ENCODE data around the gene CNNM3. TPM values are rescaled to one million over a fixed set of nuclear protein-coding genes. Genes with fewer than 3 reads are reported as not detected.

Gene CNNM3
- total RNA-seq, 1 experiment from 2014 or later, result 7.0 TPM

GRCh38 chr2:96865654-96866053 is 49.6 kb downstream of the CNNM3 start:
- H2AFZ ChIP-seq (ENCODE audit: low read length), result no peak overlapping the region
- H3K27me3 ChIP-seq (ENCODE audit: low read length), result no peaks in the 10 kb centered on the region
- H3K27ac ChIP-seq (ENCODE audit: low read length), result no peak overlapping the region
- no peak overlapping the region for H3K4me3 ChIP-seq (ENCODE audit: low read length)
- H3K9me3 ChIP-seq (ENCODE audit: low read length), result no peaks in the 10 kb centered on the region
- no peaks in the 10 kb centered on the region for H4K20me1 ChIP-seq (ENCODE audit: insufficient read depth, low read depth, low read length)
- no peaks in the 10 kb centered on the region for H3K79me2 ChIP-seq (ENCODE audit: low read length)
- peaks cover 11% of the 10 kb centered on the region for H3K4me1 ChIP-seq (ENCODE audit: low read length)
- no peak overlapping the region for H3K4me2 ChIP-seq (ENCODE audit: low read depth, low read length, poor library complexity, severe bottlenecking)
- H3K9ac ChIP-seq (ENCODE audit: low read length), result no peak overlapping the region
- no peak for DNase-seq
- no peaks in the 10 kb centered on the region for H3K9me2 ChIP-seq (replicated peaks; ENCODE audit: insufficient read depth, low read length)
- no peaks in the 10 kb centered on the region for H3K36me3 ChIP-seq (ENCODE audit: insufficient read depth, low read length)

GRCh38 chr2:96866149-96866548 is 50.1 kb downstream of the CNNM3 start:
- Histone ChIP-seq H4K20me1 (ENCODE audit: insufficient read depth, low read depth, low read length) (no peaks in the 10 kb centered on the region), H3K27ac (ENCODE audit: low read length) (no peak overlapping the region), H3K9me3 (ENCODE audit: low read length) (no peaks in the 10 kb centered on the region), H3K36me3 (ENCODE audit: insufficient read depth, low read length) (no peaks in the 10 kb centered on the region), H3K9ac (ENCODE audit: low read length) (no peak overlapping the region), H3K79me2 (ENCODE audit: low read length) (no peaks in the 10 kb centered on the region), H3K4me1 (ENCODE audit: low read length) (peaks cover 11% of the 10 kb centered on the region), H3K9me2 (replicated peaks; ENCODE audit: insufficient read depth, low read length) (no peaks in the 10 kb centered on the region), H3K4me3 (ENCODE audit: low read length) (no peak overlapping the region), H3K4me2 (ENCODE audit: low read depth, low read length, poor library complexity, severe bottlenecking) (peak overlapping the region; percentile 70), H3K27me3 (ENCODE audit: low read length) (no peaks in the 10 kb centered on the region), H2AFZ (ENCODE audit: low read length) (no peak overlapping the region)
- no peak for DNase-seq

- H3K9me2 ChIP-seq (replicated peaks; ENCODE audit: insufficient read depth, low read length), result no peaks in the 10 kb centered on the region
- no peaks in the 10 kb centered on the region for H3K9me3 ChIP-seq (ENCODE audit: low read length)
- H3K4me2 ChIP-seq (ENCODE audit: low read depth, low read length, poor library complexity, severe bottlenecking), result peak overlapping the region; percentile 70
- no peak overlapping the region for H3K27ac ChIP-seq (ENCODE audit: low read length)
- no peaks in the 10 kb centered on the region for H3K36me3 ChIP-seq (ENCODE audit: insufficient read depth, low read length)
- peak overlapping the region; percentile 81; the same call in 1 of the 2 replicates for H2AFZ ChIP-seq (ENCODE audit: low read length)
- no peaks in the 10 kb centered on the region for H4K20me1 ChIP-seq (ENCODE audit: insufficient read depth, low read depth, low read length)
- peak overlapping the region; percentile 67 for H3K4me3 ChIP-seq (ENCODE audit: low read length)
- peak overlapping the region; percentile 80 for H3K9ac ChIP-seq (ENCODE audit: low read length)
- no peaks in the 10 kb centered on the region for H3K79me2 ChIP-seq (ENCODE audit: low read length)
- H3K27me3 ChIP-seq (ENCODE audit: low read length), result no peaks in the 10 kb centered on the region
- DNase-seq, result no peak
- peaks cover 11% of the 10 kb centered on the region for H3K4me1 ChIP-seq (ENCODE audit: low read length)
Measured at GRCh38 chr2:96866586-96866985, 50.5 kb downstream of the CNNM3 start.

- H3K27ac ChIP-seq (ENCODE audit: low read length), result peak overlapping the region; percentile 42; the same call in 1 of the 2 replicates
- no peaks in the 10 kb centered on the region for H3K9me3 ChIP-seq (ENCODE audit: low read length)
- peak; percentile 75 for DNase-seq
- peaks cover 11% of the 10 kb centered on the region for H3K4me1 ChIP-seq (ENCODE audit: low read length)
- no peaks in the 10 kb centered on the region for H3K79me2 ChIP-seq (ENCODE audit: low read length)
- no peaks in the 10 kb centered on the region for H3K27me3 ChIP-seq (ENCODE audit: low read length)
- H3K9ac ChIP-seq (ENCODE audit: low read length), result peak overlapping the region; percentile 80
- H3K4me2 ChIP-seq (ENCODE audit: low read depth, low read length, poor library complexity, severe bottlenecking), result peak overlapping the region; percentile 70
- no peaks in the 10 kb centered on the region for H4K20me1 ChIP-seq (ENCODE audit: insufficient read depth, low read depth, low read length)
- H2AFZ ChIP-seq (ENCODE audit: low read length), result peak overlapping the region; percentile 81; the same call in 1 of the 2 replicates
- no peaks in the 10 kb centered on the region for H3K9me2 ChIP-seq (replicated peaks; ENCODE audit: insufficient read depth, low read length)
- H3K36me3 ChIP-seq (ENCODE audit: insufficient read depth, low read length), result no peaks in the 10 kb centered on the region
- H3K4me3 ChIP-seq (ENCODE audit: low read length), result peak overlapping the region; percentile 67
Measured at GRCh38 chr2:96866986-96867755, 51.1 kb downstream of the CNNM3 start.

GRCh38 chr2:96867756-96868554 is 51.9 kb downstream of the CNNM3 start:
- no peaks in the 10 kb centered on the region for H3K36me3 ChIP-seq (ENCODE audit: insufficient read depth, low read length)
- H3K27me3 ChIP-seq (ENCODE audit: low read length), result no peaks in the 10 kb centered on the region
- peak overlapping the region; percentile 70 for H3K4me2 ChIP-seq (ENCODE audit: low read depth, low read length, poor library complexity, severe bottlenecking)
- peak overlapping the region; percentile 67 for H3K4me3 ChIP-seq (ENCODE audit: low read length)
- peak; percentile 63 for DNase-seq
- H4K20me1 ChIP-seq (ENCODE audit: insufficient read depth, low read depth, low read length), result no peaks in the 10 kb centered on the region; the same call in 1 of the 2 replicates
- peak overlapping the region; percentile 80 for H3K9ac ChIP-seq (ENCODE audit: low read length)
- H3K4me1 ChIP-seq (ENCODE audit: low read length), result peaks cover 11% of the 10 kb centered on the region
- H2AFZ ChIP-seq (ENCODE audit: low read length), result peak overlapping the region; percentile 95; the same call in 1 of the 2 replicates
- peak overlapping the region; percentile 42; the same call in 1 of the 2 replicates for H3K27ac ChIP-seq (ENCODE audit: low read length)
- no peaks in the 10 kb centered on the region for H3K9me2 ChIP-seq (replicated peaks; ENCODE audit: insufficient read depth, low read length)
- H3K79me2 ChIP-seq (ENCODE audit: low read length), result no peaks in the 10 kb centered on the region
- no peaks in the 10 kb centered on the region for H3K9me3 ChIP-seq (ENCODE audit: low read length)

- Histone ChIP-seq H3K4me3 (ENCODE audit: low read length) (peak overlapping the region; percentile 67), H2AFZ (ENCODE audit: low read length) (peak overlapping the region; percentile 95), H3K79me2 (ENCODE audit: low read length) (no peaks in the 10 kb centered on the region), H3K9ac (ENCODE audit: low read length) (peak overlapping the region; percentile 80), H3K4me1 (ENCODE audit: low read length) (peaks cover 15% of the 10 kb centered on the region), H3K27ac (ENCODE audit: low read length) (0 out of 2 replicates have a peak overlapping the region, but pooled peaks have one; percentile 42), H3K27me3 (ENCODE audit: low read length) (no peaks in the 10 kb centered on the region), H3K9me2 (replicated peaks; ENCODE audit: insufficient read depth, low read length) (no peaks in the 10 kb centered on the region), H3K9me3 (ENCODE audit: low read length) (no peaks in the 10 kb centered on the region), H3K36me3 (ENCODE audit: insufficient read depth, low read length) (no peaks in the 10 kb centered on the region), H4K20me1 (ENCODE audit: insufficient read depth, low read depth, low read length) (no peaks in the 10 kb centered on the region; the same call in 1 of the 2 replicates), H3K4me2 (ENCODE audit: low read depth, low read length, poor library complexity, severe bottlenecking) (peak overlapping the region; percentile 70)
- peak; percentile 81 for DNase-seq
Measured at GRCh38 chr2:96868555-96869280, 52.6 kb downstream of the CNNM3 start.

- Histone ChIP-seq H2AFZ (ENCODE audit: low read length) (peak overlapping the region; percentile 95; the same call in 1 of the 2 replicates), H3K36me3 (ENCODE audit: insufficient read depth, low read length) (no peaks in the 10 kb centered on the region), H3K79me2 (ENCODE audit: low read length) (no peaks in the 10 kb centered on the region), H3K27ac (ENCODE audit: low read length) (no peak overlapping the region), H3K4me1 (ENCODE audit: low read length) (peaks cover 21% of the 10 kb centered on the region), H3K4me3 (ENCODE audit: low read length) (peak overlapping the region; percentile 67), H3K9me2 (replicated peaks; ENCODE audit: insufficient read depth, low read length) (no peaks in the 10 kb centered on the region), H3K4me2 (ENCODE audit: low read depth, low read length, poor library complexity, severe bottlenecking) (peak overlapping the region; percentile 70), H3K9me3 (ENCODE audit: low read length) (no peaks in the 10 kb centered on the region), H4K20me1 (ENCODE audit: insufficient read depth, low read depth, low read length) (no peaks in the 10 kb centered on the region; the same call in 1 of the 2 replicates), H3K27me3 (ENCODE audit: low read length) (no peaks in the 10 kb centered on the region), H3K9ac (ENCODE audit: low read length) (peak overlapping the region; percentile 80)
- no peak for DNase-seq
Measured at GRCh38 chr2:96869281-96869821, 53.3 kb downstream of the CNNM3 start.
